Right lobe of liver (tissue), 6 donors: ENCODE data around the gene GLRA1. TPM values are rescaled to one million over a fixed set of nuclear protein-coding genes. Genes with fewer than 3 reads are reported as not detected.

Experiments used
- ATAC-seq, 4 donors: fragments of 200-7000 bp; cut with Tn5 transposase; one replicate each; pipeline ENCODE4 v1.9.1; 2020; ENCODE audit warnings: mild to moderate bottlenecking in 4 of 4, moderate library complexity in 4 of 4
- DNase-seq, 3 donors: peaks; one replicate each; pipeline ENCODE4 v3.0.0-alpha.2; 2020
- H3K27ac ChIP-seq, 3 donors: fragments of 200-600 bp; one replicate each; pipeline ENCODE4 v1.8.0; 2022
- H3K27me3 ChIP-seq, 2 donors: fragments of 200-600 bp; one replicate each; pipeline ENCODE4 v1.8.0; 2022
- H3K36me3 ChIP-seq, 4 donors: fragments of 200-600 bp; sonication (generic) in 1 of 4; one replicate each; pipeline versions ENCODE4 v1.5.1 to v1.8.0; 2017 to 2022; ENCODE audit warnings: control low read depth in 1 of 4
- H3K4me1 ChIP-seq, 4 donors: fragments of 200-600 bp; sonication (generic) in 1 of 4; one replicate each; pipeline versions ENCODE4 v1.5.1 to v1.8.0; 2017 to 2022; ENCODE audit warnings: control low read depth in 1 of 4
- H3K4me3 ChIP-seq, 3 donors: fragments of 200-600 bp; one replicate each; pipeline ENCODE4 v1.8.0; 2022
- H3K9me3 ChIP-seq, 4 donors: fragments of 200-600 bp; sonication (generic) in 1 of 4; one replicate each; pipeline versions ENCODE4 v1.5.1 to v1.8.0; 2017 to 2022; ENCODE audit warnings: control low read depth in 1 of 4
- POLR2A ChIP-seq: fragments of 450-650 bp; IDR thresholded peaks from one replicate; pipeline ENCODE4 v1.6.1; 2017; ENCODE audit warnings: antibody characterized with exemption, mild to moderate bottlenecking
- WGBS: methylation state at CpG from one replicate; pipeline ENCODE4 v1.1.6; 2018; ENCODE audit warnings: low coverage, low lambda C conversion rate; ENCODE audit not compliant: insufficient coverage; ENCODE audit errors: missing lambda C conversion rate; 5-methylcytosine and 5-hydroxymethylcytosine counted together
- intact Hi-C, 2 donors: fragments of 100-400 bp; cut with DNase I; formaldehyde crosslinking; loops; one replicate each; pipeline versions ENCODE4 v1.11.2 to v1.14.1; 2022
- total RNA-seq, 6 experiments: library from RNA; depleted of rRNA in 2 of 6; stranded (reverse); fragments of >200 nt in 2 of 6; fragmentation: NEBNext Ultra II Directional in 3 of 6; extraction: Animal tissue kit (Norgen Biotek cat#: 25700) in 3 of 6; gene quantifications; one replicate each; pipeline versions ENCODE4 v1.1.0 to v1.2.4, GENCODE V29; 2016 to 2023
- TF ChIP-seq, protein P1 (sequence below), 4 donors: fragments of 200-600 bp in 3 of 4; fragments of 450-650 bp in 1 of 4; IDR thresholded peaks; one replicate each; pipeline versions ENCODE4 v1.5.1 to v1.8.0; 2016 to 2022; ENCODE audit warnings: antibody characterized with exemption in 4 of 4, mild to moderate bottlenecking in 2 of 4
- donor health status: DM: no; HTN: yes; CAD: no.
- donor health status: DM: no; HTN: no; CAD: no.
- donor health status: DM: no; HTN: no; CAD: no.
- donor health status: DM: no; HTN: yes; CAD: no.
- donor health status: DM: no; HTN: yes; CAD: no.

The GLRA1 gene
- total RNA-seq, 6 experiments from 2014 or later, result not detected

DNA sequence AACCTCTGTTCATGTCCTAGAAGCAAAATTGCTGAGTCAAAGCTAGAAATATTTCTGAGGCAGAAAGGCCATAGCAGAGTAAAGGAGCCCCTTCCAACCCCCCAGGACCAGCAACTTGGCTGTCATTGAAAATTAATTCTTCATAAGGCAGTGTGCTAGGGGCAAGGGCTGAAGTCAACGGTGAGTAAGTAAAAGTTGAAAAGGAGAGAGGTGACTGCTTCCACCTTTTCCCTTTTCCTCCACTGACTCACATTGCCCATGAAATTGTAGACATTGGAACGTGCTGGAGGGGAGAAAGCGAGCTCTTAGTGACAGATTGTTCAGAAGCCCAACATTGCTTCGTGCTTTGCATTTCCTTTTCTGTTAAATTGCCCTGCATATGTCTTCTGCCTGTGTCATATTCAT, 19.1 kb downstream of the GLRA1 start:
- no peak for DNase-seq
- TF ChIP-seq, protein P1, sequence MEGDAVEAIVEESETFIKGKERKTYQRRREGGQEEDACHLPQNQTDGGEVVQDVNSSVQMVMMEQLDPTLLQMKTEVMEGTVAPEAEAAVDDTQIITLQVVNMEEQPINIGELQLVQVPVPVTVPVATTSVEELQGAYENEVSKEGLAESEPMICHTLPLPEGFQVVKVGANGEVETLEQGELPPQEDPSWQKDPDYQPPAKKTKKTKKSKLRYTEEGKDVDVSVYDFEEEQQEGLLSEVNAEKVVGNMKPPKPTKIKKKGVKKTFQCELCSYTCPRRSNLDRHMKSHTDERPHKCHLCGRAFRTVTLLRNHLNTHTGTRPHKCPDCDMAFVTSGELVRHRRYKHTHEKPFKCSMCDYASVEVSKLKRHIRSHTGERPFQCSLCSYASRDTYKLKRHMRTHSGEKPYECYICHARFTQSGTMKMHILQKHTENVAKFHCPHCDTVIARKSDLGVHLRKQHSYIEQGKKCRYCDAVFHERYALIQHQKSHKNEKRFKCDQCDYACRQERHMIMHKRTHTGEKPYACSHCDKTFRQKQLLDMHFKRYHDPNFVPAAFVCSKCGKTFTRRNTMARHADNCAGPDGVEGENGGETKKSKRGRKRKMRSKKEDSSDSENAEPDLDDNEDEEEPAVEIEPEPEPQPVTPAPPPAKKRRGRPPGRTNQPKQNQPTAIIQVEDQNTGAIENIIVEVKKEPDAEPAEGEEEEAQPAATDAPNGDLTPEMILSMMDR (IDR thresholded peaks at IDR 0.05), result no peak
- TF ChIP-seq POLR2A, result no peak
- Histone ChIP-seq H3K4me3 (no peak overlapping the region), H3K36me3 (no peaks in the 10 kb centered on the region), H3K9me3 (no peaks in the 10 kb centered on the region), H3K27me3 (no peaks in the 10 kb centered on the region), H3K27ac (no peak overlapping the region), H3K4me1 (no peaks in the 10 kb centered on the region)
- WGBS, result 37% methylated on average over 4 of the region's 4 CpGs
- no peak for ATAC-seq
- intact Hi-C loops, result no loop called here

DNA sequence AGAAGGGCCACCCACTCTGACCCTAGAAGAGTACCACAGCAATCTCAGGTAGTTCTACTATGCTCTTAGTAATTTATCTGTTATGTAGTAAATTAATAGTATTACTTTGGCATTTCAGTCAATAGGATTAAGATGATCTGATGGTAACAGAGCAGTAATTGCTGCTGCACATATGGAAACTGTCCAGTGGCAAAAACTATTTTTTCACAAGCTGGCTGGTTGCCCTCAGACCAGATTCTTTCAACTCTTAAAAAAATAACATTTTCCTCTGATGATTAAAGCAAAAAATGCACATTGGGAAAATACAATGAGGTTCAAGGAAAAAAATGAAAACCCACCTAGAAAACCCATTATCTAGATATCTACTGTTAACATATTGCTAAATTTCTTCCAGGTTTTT, 19.7 kb downstream of the GLRA1 start:
- no peaks in the 10 kb centered on the region for H3K36me3 ChIP-seq
- no peaks in the 10 kb centered on the region for H3K9me3 ChIP-seq
- H3K4me3 ChIP-seq, result no peak overlapping the region
- no peak overlapping the region for H3K27ac ChIP-seq
- H3K4me1 ChIP-seq, result no peaks in the 10 kb centered on the region
- H3K27me3 ChIP-seq, result no peaks in the 10 kb centered on the region
- DNase-seq (no peak), ATAC-seq (no peak)
- intact Hi-C loops, result no loop called here
- TF ChIP-seq, protein P1 (IDR thresholded peaks at IDR 0.05), result no peak
- TF ChIP-seq POLR2A, result no peak

DNA sequence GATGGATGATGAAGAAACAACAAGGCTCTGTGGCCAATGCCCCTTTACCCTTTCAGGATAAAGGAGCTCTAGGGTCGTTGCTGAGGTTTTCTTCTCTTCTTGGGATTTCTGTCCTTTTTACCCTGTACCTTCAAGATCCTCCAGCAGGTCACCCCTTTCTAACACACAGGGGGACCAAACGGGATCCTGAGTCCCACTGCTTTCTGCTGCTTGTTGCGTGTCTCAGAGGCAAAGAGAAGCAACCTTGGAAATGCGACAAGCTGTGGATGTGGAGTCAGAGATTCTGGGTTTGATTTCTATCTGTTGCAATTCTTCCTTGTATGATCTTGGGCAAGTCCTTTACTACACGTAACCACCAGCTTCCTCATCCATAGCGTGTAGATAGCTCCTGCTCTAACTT, 20.5 kb downstream of the GLRA1 start:
- 24% methylated on average over 6 of the region's 6 CpGs for WGBS
- no peaks in the 10 kb centered on the region for H3K9me3 ChIP-seq
- H3K27ac ChIP-seq, result no peak overlapping the region
- H3K27me3 ChIP-seq, result no peaks in the 10 kb centered on the region
- ATAC-seq, result no peak
- intact Hi-C loops, result no loop called here
- DNase-seq, result no peak
- no peaks in the 10 kb centered on the region for H3K36me3 ChIP-seq
- H3K4me3 ChIP-seq, result no peak overlapping the region
- TF ChIP-seq, protein P1 (IDR thresholded peaks at IDR 0.05), result no peak
- TF ChIP-seq POLR2A, result no peak
- no peaks in the 10 kb centered on the region for H3K4me1 ChIP-seq

GRCh38 chr5:151903243-151903653, 21.4 kb downstream of the GLRA1 start:
- H3K36me3 ChIP-seq, result no peaks in the 10 kb centered on the region
- 26% methylated on average over 2 of the region's 2 CpGs for WGBS
- no peak for ATAC-seq
- intact Hi-C loops, result no loop called here
- no peaks in the 10 kb centered on the region for H3K27me3 ChIP-seq
- DNase-seq, result no peak
- no peaks in the 10 kb centered on the region for H3K9me3 ChIP-seq
- H3K4me3 ChIP-seq, result no peak overlapping the region
- H3K4me1 ChIP-seq, result no peaks in the 10 kb centered on the region
- no peak overlapping the region for H3K27ac ChIP-seq
- TF ChIP-seq POLR2A, result no peak
- TF ChIP-seq, protein P1 (IDR thresholded peaks at IDR 0.05), result no peak

- intact Hi-C loops, result no loop called here
- no peak overlapping the region for H3K27ac ChIP-seq
- WGBS, result 57% methylated on average over 4 of the region's 4 CpGs
These were observed 22.4 kb downstream of the GLRA1 start for GRCh38 chr5:151902215-151902614.

More at GRCh38 chr5:151902215-151902614, 22.4 kb downstream of the GLRA1 start:
- H3K36me3 ChIP-seq, result no peaks in the 10 kb centered on the region
- no peak overlapping the region for H3K4me3 ChIP-seq
- no peak for DNase-seq
- H3K27me3 ChIP-seq, result no peaks in the 10 kb centered on the region
- H3K4me1 ChIP-seq, result no peaks in the 10 kb centered on the region
- no peaks in the 10 kb centered on the region for H3K9me3 ChIP-seq
- ATAC-seq, result no peak
- no peak for TF ChIP-seq POLR2A
- TF ChIP-seq, protein P1 (IDR thresholded peaks at IDR 0.05), result no peak
